SK-N-SH treated with all-trans-retinoic acid at 6 μM for 48 hours (cell line): ENCODE results near the gene CACNA1B.

Source experiments
- ARNTL ChIP-seq: fragments of 450-650 bp; formaldehyde crosslinking; IDR thresholded peaks from 2 replicates; pipeline ENCODE4 v1.5.0; 2020; ENCODE audit warnings: low read depth, mild to moderate bottlenecking, moderate library complexity, borderline replicate concordance
- BACH2 ChIP-seq: fragments of 250-450 bp; sonication (Bioruptor Pico); IDR thresholded peaks from 2 replicates; pipeline ENCODE4 v1.9.0; 2021; ENCODE audit warnings: mild to moderate bottlenecking, borderline replicate concordance
- GLIS3 ChIP-seq: fragments of 250-450 bp; sonication (Bioruptor Pico); IDR thresholded peaks from 2 replicates; pipeline ENCODE4 v1.5.0; 2020; ENCODE audit warnings: mild to moderate bottlenecking, moderate library complexity
- ISL1 ChIP-seq: fragments of 250-450 bp; sonication (Bioruptor Pico); IDR thresholded peaks from 2 replicates; pipeline ENCODE4 v2.1.2; 2022; ENCODE audit warnings: mild to moderate bottlenecking, moderate library complexity
- PATZ1 ChIP-seq: fragments of 250-450 bp; sonication (Bioruptor Pico); IDR thresholded peaks from 2 replicates; pipeline ENCODE4 v1.8.0; 2020; ENCODE audit warnings: mild to moderate bottlenecking, moderate library complexity, borderline replicate concordance
- RARB ChIP-seq: fragments of 250-450 bp; sonication (Bioruptor Pico); IDR thresholded peaks from 2 replicates; pipeline ENCODE4 v1.8.0; 2021; ENCODE audit warnings: mild to moderate bottlenecking, moderate library complexity
- SNAI2 ChIP-seq: fragments of 250-450 bp; sonication (Bioruptor Pico); IDR thresholded peaks from 2 replicates; pipeline ENCODE4 v1.5.0; 2020; ENCODE audit warnings: mild to moderate bottlenecking, moderate library complexity
- ZFP30 ChIP-seq: fragments of 450-650 bp; formaldehyde crosslinking; IDR thresholded peaks from 2 replicates; pipeline ENCODE4 v1.5.0; 2022; ENCODE audit warnings: mild to moderate bottlenecking, moderate library complexity
- ZNF70 ChIP-seq: fragments of 450-650 bp; formaldehyde crosslinking; IDR thresholded peaks from 2 replicates; pipeline ENCODE4 v1.5.0; 2020; ENCODE audit warnings: mild to moderate bottlenecking, moderate library complexity
- ZNF8 ChIP-seq: fragments of 450-650 bp; formaldehyde crosslinking; IDR thresholded peaks from 2 replicates; pipeline ENCODE4 v1.5.0; 2020; ENCODE audit warnings: mild to moderate bottlenecking, moderate library complexity
- TF ChIP-seq, protein P1 (sequence below): fragments of 250-450 bp; sonication (Bioruptor Pico); IDR thresholded peaks from 2 replicates; pipeline ENCODE4 v1.5.0; 2020; ENCODE audit warnings: mild to moderate bottlenecking, moderate library complexity
- TF ChIP-seq, protein P2 (sequence below): fragments of 250-450 bp; sonication (Bioruptor Pico); IDR thresholded peaks from 2 replicates; pipeline ENCODE4 v1.5.1; 2020; ENCODE audit warnings: low read depth, mild to moderate bottlenecking, moderate library complexity

GRCh38 chr9:138042146-138042545 is 164.6 kb downstream of the CACNA1B start:
- TF ChIP-seq BACH2 (CRISPR knock-in tag) = no peak
- TF ChIP-seq ARNTL (CRISPR knock-in tag) = no peak
- no peak for TF ChIP-seq PATZ1 (CRISPR knock-in tag)
- no peak for TF ChIP-seq SNAI2 (CRISPR knock-in tag)
- no peak for TF ChIP-seq ZNF8
- TF ChIP-seq GLIS3 = no peak
- no peak for TF ChIP-seq RARB
- no peak for TF ChIP-seq ZFP30 (CRISPR knock-in tag)
- TF ChIP-seq, protein P1, sequence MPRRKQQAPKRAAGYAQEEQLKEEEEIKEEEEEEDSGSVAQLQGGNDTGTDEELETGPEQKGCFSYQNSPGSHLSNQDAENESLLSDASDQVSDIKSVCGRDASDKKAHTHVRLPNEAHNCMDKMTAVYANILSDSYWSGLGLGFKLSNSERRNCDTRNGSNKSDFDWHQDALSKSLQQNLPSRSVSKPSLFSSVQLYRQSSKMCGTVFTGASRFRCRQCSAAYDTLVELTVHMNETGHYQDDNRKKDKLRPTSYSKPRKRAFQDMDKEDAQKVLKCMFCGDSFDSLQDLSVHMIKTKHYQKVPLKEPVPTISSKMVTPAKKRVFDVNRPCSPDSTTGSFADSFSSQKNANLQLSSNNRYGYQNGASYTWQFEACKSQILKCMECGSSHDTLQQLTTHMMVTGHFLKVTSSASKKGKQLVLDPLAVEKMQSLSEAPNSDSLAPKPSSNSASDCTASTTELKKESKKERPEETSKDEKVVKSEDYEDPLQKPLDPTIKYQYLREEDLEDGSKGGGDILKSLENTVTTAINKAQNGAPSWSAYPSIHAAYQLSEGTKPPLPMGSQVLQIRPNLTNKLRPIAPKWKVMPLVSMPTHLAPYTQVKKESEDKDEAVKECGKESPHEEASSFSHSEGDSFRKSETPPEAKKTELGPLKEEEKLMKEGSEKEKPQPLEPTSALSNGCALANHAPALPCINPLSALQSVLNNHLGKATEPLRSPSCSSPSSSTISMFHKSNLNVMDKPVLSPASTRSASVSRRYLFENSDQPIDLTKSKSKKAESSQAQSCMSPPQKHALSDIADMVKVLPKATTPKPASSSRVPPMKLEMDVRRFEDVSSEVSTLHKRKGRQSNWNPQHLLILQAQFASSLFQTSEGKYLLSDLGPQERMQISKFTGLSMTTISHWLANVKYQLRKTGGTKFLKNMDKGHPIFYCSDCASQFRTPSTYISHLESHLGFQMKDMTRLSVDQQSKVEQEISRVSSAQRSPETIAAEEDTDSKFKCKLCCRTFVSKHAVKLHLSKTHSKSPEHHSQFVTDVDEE (CRISPR knock-in tag) = no peak
- no peak for TF ChIP-seq ISL1 (CRISPR knock-in tag)
- TF ChIP-seq, protein P2, sequence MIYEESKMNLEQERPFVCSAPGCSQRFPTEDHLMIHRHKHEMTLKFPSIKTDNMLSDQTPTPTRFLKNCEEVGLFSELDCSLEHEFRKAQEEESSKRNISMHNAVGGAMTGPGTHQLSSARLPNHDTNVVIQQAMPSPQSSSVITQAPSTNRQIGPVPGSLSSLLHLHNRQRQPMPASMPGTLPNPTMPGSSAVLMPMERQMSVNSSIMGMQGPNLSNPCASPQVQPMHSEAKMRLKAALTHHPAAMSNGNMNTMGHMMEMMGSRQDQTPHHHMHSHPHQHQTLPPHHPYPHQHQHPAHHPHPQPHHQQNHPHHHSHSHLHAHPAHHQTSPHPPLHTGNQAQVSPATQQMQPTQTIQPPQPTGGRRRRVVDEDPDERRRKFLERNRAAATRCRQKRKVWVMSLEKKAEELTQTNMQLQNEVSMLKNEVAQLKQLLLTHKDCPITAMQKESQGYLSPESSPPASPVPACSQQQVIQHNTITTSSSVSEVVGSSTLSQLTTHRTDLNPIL (CRISPR knock-in tag) = no peak
- no peak for TF ChIP-seq ZNF70 (CRISPR knock-in tag)
